NT2/D1 (cell line): ENCODE results near the gene ACTR3C.
"Not testable (repeated sequence)": the region's sequence is repeated elsewhere in the genome, so short reads cannot be mapped to it uniquely, and the experiment has no call there.

Source experiments
- SUZ12 ChIP-seq: IDR thresholded peaks from 2 replicates; pipeline ENCODE4 v1.6.1; 2011; ENCODE audit not compliant: insufficient read length, insufficient read depth; ENCODE audit errors: extremely low read depth
- YY1 ChIP-seq: IDR thresholded peaks from 2 replicates; pipeline ENCODE4 v1.6.1; 2011; ENCODE audit not compliant: insufficient read length, insufficient read depth
- ZNF274 ChIP-seq: IDR thresholded peaks from 2 replicates; pipeline ENCODE4 v1.6.1; 2011; ENCODE audit warnings: mild to moderate bottlenecking, low read depth, low read length

- TF ChIP-seq YY1, ZNF274, SUZ12: not testable (repeated sequence)
Measured at GRCh38 chr7:150285849-150286754, 37.2 kb downstream of the ACTR3C start.
